ENCODE measurements around the gene MGAT5. TPM values are rescaled to one million over a fixed set of nuclear protein-coding genes. Genes with fewer than 3 reads are reported as not detected.
A peak's percentile ranks its signal among the peaks of the same experiment; 100 is the strongest.

The MGAT5 gene
- total RNA-seq, 2 experiments from 2014 or later, result 48.5 to 54.3 TPM

DNA sequence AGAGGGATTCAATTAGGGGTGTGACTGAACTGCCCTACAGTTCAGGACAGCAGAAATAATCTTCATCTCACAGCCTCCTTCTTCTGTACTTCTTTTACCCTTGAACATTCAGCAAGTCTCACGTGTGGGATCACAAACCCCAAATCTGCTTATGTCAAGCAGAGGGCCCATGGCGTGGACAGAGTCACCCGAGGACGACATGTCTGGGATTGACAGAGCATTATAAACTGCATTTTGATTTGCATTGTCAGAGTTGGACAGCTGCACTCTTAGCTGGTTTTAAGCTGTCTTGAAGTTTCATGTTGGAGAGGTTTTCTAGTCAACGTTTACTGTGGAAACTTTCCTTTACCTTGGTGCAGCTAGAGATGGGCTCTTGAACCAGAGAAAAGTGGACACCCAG lies 26.4 kb downstream of the MGAT5 start:
- H3K4me1 Mint-ChIP-seq (ENCODE audit: low read depth), result peaks cover 49% of the 10 kb centered on the region
- no peak for DNase-seq
- peaks cover 29% of the 10 kb centered on the region for H3K36me3 Mint-ChIP-seq (ENCODE audit: low read depth)
- no peaks in the 10 kb centered on the region for H3K27me3 Mint-ChIP-seq (ENCODE audit: low read depth)
- H3K9me3 Mint-ChIP-seq (ENCODE audit: insufficient read depth), result no peaks in the 10 kb centered on the region
- ChIA-PET POLR2A (interaction anchor here (1.0 kb wide), 2 partner anchors 9 to 12 kb away, joined by 3 read pairs; no protein-coding TSS in a partner anchor), CTCF (interaction anchor here (2.1 to 2.9 kb wide), 2 partner anchors 34 to 132 kb away, joined by 7 to 12 read pairs; no protein-coding TSS in a partner anchor)
- no peak overlapping the region for H3K27ac Mint-ChIP-seq
- ATAC-seq, result no peak
- H3K4me3 Mint-ChIP-seq, result no peak overlapping the region

DNA sequence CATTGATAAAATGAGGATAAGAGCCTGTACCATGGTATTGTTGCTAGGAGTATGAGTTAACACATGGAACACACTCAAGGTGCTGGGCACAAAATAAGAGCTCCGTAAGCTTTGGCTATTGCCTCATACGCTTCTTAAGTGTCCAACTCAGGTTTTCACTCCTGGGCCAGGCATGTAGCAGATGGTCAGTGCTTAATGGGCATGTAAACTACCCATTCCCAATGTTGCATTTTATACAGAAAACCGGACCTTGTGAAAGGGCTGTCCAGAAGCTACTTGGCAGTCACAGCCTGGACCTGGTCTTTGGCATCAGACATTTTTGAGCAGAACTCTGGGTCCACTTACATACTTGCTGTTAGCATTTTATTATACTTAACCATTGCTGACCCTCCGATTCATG lies 26.9 kb downstream of the MGAT5 start:
- Mint-ChIP-seq H3K4me1 (ENCODE audit: low read depth) (peaks cover 46% of the 10 kb centered on the region), H3K27ac (no peak overlapping the region), H3K27me3 (ENCODE audit: low read depth) (no peaks in the 10 kb centered on the region), H3K9me3 (ENCODE audit: insufficient read depth) (no peaks in the 10 kb centered on the region), H3K4me3 (no peak overlapping the region), H3K36me3 (ENCODE audit: low read depth) (peaks cover 30% of the 10 kb centered on the region)
- DNase-seq (no peak), ATAC-seq (no peak)
- POLR2A ChIA-PET, result interaction anchor here (1.0 to 1.5 kb wide), 3 partner anchors 9 to 13 kb away, joined by 3 to 4 read pairs (median 3); no protein-coding TSS in a partner anchor
- CTCF ChIA-PET, result interaction anchor here (2.1 to 2.9 kb wide), 2 partner anchors 35 to 131 kb away, joined by 7 to 12 read pairs; no protein-coding TSS in a partner anchor

DNA sequence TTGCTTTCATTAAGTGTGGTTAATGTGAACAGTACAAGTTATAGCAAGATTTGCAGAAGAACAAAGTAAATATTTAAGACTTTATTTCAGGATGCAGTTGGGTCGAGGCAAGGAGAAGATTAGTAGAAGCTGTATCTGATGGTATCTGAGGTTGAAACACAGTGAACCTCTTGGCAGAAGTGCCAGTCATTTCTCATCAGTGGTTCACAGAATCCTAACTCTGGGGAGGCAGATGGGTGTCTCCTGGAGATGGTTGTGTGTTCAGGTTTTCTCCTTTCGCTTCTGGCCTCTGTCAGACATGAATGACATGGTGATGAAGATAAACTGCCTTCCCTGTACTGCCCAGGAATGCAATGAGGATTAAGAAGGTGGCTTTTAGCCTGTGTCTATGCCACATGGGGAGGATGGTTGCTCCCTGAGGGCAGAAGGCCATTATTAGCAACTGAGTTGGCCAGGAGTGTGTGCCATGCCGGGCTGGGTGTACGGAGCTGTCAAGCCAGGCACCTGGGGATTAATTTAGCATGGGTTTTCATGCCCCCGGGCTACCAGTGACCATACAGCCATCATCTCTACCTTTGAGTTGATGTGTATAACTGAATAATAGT lies 28.0 kb downstream of the MGAT5 start:
- H3K9me3 Mint-ChIP-seq (ENCODE audit: insufficient read depth), result no peaks in the 10 kb centered on the region
- peaks cover 44% of the 10 kb centered on the region for H3K4me1 Mint-ChIP-seq (ENCODE audit: low read depth)
- H3K36me3 Mint-ChIP-seq (ENCODE audit: low read depth), result peaks cover 31% of the 10 kb centered on the region
- H3K27ac Mint-ChIP-seq, result peak overlapping the region; percentile 88
- ATAC-seq (no peak), DNase-seq (no peak)
- POLR2A ChIA-PET, result interaction anchor here (1.5 kb wide), 1 partner anchor 8 kb away, joined by 4 read pairs; no protein-coding TSS in a partner anchor
- H3K27me3 Mint-ChIP-seq (ENCODE audit: low read depth), result no peaks in the 10 kb centered on the region
- peak overlapping the region; percentile 62 for H3K4me3 Mint-ChIP-seq
- CTCF ChIA-PET, result interaction anchor here (1.2 to 3.0 kb wide), 9 partner anchors 13 to 164 kb away, joined by 3 to 25 read pairs (median 8); no protein-coding TSS in a partner anchor

DNA sequence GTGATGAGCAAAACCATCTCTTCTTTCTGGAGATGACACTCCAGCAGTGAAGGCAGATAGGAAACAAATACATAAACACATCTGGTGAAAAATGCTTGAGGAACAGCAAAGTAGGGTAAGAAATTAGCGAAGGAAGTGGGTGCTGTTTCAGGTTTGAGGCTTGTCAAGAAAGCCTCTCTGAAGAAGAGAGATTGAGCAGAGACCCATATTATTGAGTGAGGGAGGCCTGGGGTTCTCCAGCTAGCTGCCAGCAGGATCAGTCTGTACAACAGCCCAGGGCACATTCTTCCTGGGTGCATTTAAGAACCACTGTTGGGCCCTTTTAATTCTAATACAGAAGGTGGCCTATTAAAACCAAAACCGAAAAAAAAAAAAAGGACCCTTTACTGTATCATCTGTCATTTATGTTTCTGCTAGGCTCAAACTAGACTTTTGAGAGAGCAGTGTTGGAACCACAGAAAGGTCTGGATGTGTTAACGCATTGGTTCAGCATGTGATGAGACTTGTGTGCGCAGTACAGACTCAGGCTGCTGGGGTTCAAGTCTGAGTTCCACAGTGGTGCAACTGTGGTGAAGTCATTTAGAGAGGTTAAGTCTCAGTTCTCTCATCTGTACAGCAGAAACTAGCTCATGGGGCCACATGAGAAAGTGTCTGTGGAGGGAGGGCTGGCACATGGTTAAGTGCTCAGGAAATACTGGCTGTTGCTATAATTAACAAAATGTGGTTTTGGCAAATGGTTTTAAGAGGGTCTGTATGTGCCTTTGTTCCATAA lies 28.9 kb downstream of the MGAT5 start:
- H3K27me3 Mint-ChIP-seq (ENCODE audit: low read depth), result no peaks in the 10 kb centered on the region
- H3K4me3 Mint-ChIP-seq, result peak overlapping the region; percentile 62
- no peaks in the 10 kb centered on the region for H3K9me3 Mint-ChIP-seq (ENCODE audit: insufficient read depth)
- CTCF ChIA-PET, result interaction anchor here (0.6 to 3.0 kb wide), 16 partner anchors 10 to 165 kb away, joined by 3 to 25 read pairs (median 4); no protein-coding TSS in a partner anchor
- H3K4me1 Mint-ChIP-seq (ENCODE audit: low read depth), result peaks cover 44% of the 10 kb centered on the region
- DNase-seq (peak; percentile 73), ATAC-seq (peak; percentile 89)
- POLR2A ChIA-PET, result interaction anchor here (1.0 kb wide), 1 partner anchor 163 kb away, joined by 3 read pairs; no protein-coding TSS in a partner anchor
- peaks cover 28% of the 10 kb centered on the region for H3K36me3 Mint-ChIP-seq (ENCODE audit: low read depth)
- H3K27ac Mint-ChIP-seq, result peak overlapping the region; percentile 88

DNA sequence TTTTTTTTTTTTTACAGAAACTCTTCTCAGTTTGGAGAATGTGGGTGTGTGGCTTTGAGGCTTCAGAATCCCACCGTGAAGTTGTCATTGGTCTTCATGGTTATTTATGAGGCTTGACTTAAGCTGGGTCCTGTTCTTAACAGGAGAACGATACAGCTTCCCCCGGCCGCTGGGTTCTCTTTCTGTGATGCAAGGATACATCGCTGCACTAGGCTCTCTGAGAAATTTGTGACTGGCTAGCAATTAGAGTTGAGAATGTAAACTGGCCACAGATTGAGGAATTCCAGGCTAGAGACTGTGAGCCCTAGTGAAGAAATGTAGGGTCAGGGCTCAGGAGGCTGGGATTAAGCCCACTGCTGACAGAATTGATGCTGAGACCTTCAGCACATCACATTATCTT lies 29.8 kb downstream of the MGAT5 start:
- CTCF ChIA-PET, result interaction anchor here (0.6 to 3.0 kb wide), 14 partner anchors 10 to 166 kb away, joined by 3 to 25 read pairs (median 4); no protein-coding TSS in a partner anchor
- H3K27ac Mint-ChIP-seq, result peak overlapping the region; percentile 88
- ATAC-seq (peak; percentile 3), DNase-seq (no peak)
- H3K4me1 Mint-ChIP-seq (ENCODE audit: low read depth), result peaks cover 44% of the 10 kb centered on the region
- H3K27me3 Mint-ChIP-seq (ENCODE audit: low read depth), result no peaks in the 10 kb centered on the region
- POLR2A ChIA-PET, result interaction anchor here (1.0 kb wide), 1 partner anchor 164 kb away, joined by 3 read pairs; no protein-coding TSS in a partner anchor
- peak overlapping the region; percentile 43 for H3K4me3 Mint-ChIP-seq
- no peaks in the 10 kb centered on the region for H3K9me3 Mint-ChIP-seq (ENCODE audit: insufficient read depth)
- peaks cover 21% of the 10 kb centered on the region for H3K36me3 Mint-ChIP-seq (ENCODE audit: low read depth)

DNA sequence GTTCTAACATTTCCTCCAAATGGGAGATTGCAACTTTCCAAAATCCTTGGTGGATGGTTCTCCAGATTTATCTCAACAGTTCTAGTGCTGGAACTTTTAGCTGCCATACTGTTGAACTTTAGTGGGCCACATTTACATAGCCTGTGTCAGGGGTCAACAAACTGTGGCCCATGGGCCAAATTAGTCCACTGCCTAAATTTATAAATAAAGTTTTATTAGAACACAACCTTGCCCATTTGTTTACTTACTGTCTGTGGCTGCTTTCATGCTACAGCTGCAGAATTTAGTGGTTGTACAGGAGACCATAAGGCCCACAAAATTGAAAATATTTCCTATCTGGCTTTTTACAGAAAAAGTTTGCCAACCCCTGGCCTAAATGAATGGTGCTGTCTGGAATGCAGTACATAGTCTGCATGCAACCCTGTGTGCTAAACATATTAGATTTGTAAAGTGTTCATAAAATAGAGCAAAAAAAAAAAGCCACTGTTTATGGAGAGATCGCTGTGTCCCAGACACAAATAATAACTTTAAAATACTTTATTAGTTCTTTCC lies 30.3 kb downstream of the MGAT5 start:
- H3K36me3 Mint-ChIP-seq (ENCODE audit: low read depth), result peaks cover 16% of the 10 kb centered on the region
- no peak overlapping the region for H3K4me3 Mint-ChIP-seq
- H3K9me3 Mint-ChIP-seq (ENCODE audit: insufficient read depth), result no peaks in the 10 kb centered on the region
- ATAC-seq (no peak), DNase-seq (no peak)
- CTCF ChIA-PET, result interaction anchor here (0.7 to 3.0 kb wide), 7 partner anchors 23 to 166 kb away, joined by 3 to 25 read pairs (median 5); no protein-coding TSS in a partner anchor
- H3K4me1 Mint-ChIP-seq (ENCODE audit: low read depth), result peaks cover 44% of the 10 kb centered on the region
- peak overlapping the region; percentile 88 for H3K27ac Mint-ChIP-seq
- POLR2A ChIA-PET, result no interaction called here
- H3K27me3 Mint-ChIP-seq (ENCODE audit: low read depth), result no peaks in the 10 kb centered on the region

DNA sequence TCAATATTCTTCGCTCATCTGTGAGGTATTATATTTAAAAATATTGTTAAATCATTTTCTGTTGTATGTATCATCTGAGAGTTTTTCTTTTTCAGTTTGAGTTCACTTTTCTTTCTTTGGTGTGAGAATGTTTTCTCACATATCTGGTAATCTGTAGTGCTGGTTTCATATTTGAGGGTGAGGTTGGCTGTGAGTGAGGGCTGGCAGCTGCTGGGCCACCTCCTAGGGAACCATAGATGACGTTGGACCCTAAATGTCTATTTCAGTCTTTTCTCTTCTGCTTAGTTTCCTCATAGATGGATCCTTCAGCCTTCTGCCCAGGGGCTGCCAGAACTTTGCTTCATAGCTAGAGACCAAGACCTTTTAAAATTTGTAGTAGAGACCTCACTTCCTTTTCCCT lies 33.5 kb downstream of the MGAT5 start:
- ATAC-seq (no peak), DNase-seq (no peak)
- Mint-ChIP-seq H3K9me3 (ENCODE audit: insufficient read depth) (no peaks in the 10 kb centered on the region), H3K4me1 (ENCODE audit: low read depth) (peaks cover 25% of the 10 kb centered on the region), H3K4me3 (no peak overlapping the region), H3K27ac (peak overlapping the region; percentile 67), H3K36me3 (ENCODE audit: low read depth) (peaks cover 23% of the 10 kb centered on the region), H3K27me3 (ENCODE audit: low read depth) (no peaks in the 10 kb centered on the region)
- ChIA-PET POLR2A (no interaction called here), CTCF (interaction anchor here (1.4 kb wide), 1 partner anchor 33 kb away, joined by 3 read pairs; no protein-coding TSS in a partner anchor)

DNA sequence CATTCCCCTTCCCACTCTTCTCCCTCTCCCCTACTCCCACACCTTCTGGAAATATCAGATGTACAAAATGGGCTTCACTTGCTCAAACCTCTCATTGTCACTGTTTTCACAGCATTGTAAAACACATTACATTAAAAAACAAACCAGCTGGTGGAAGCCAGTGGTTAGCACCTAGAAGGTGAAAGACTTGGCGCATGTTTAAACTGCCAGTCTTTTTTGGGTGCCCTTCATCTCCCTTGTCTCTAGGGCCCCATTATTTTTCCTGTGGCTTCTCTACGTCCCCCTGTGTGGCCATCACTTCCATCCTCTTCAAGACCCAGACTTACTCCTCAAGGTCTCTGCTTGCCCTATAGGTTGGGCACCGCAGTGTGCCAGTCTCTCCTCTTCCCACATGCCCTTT lies 34.9 kb downstream of the MGAT5 start:
- DNase-seq (no peak), ATAC-seq (no peak)
- POLR2A ChIA-PET, result no interaction called here
- H3K4me3 Mint-ChIP-seq, result no peak overlapping the region
- H3K36me3 Mint-ChIP-seq (ENCODE audit: low read depth), result peaks cover 29% of the 10 kb centered on the region
- no peaks in the 10 kb centered on the region for H3K27me3 Mint-ChIP-seq (ENCODE audit: low read depth)
- CTCF ChIA-PET, result interaction anchor here (0.7 to 2.8 kb wide), 11 partner anchors 9 to 170 kb away, joined by 3 to 20 read pairs (median 4); no protein-coding TSS in a partner anchor
- no peaks in the 10 kb centered on the region for H3K9me3 Mint-ChIP-seq (ENCODE audit: insufficient read depth)
- no peak overlapping the region for H3K27ac Mint-ChIP-seq
- H3K4me1 Mint-ChIP-seq (ENCODE audit: low read depth), result peaks cover 15% of the 10 kb centered on the region

DNA sequence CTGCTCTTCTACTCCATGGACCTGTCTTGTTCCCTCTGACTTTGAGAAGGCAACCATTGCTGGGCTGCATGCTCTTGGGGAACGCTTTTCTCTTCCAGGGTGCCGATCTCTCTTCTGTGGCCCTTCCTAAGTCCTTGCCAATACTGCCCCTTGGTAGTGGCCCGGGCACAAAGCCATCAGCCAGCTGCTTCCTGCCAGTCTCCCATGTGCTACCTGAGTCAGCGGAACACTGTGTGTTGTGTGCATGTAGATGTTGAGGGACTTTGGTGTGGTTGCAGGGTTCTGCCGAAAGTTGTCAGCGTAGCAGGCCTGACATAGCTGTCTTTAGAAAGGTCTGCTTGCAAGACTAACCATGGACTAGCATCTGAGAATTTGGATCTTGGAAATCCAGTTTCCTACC lies 35.4 kb downstream of the MGAT5 start:
- CTCF ChIA-PET, result interaction anchor here (0.7 to 2.8 kb wide), 16 partner anchors 9 to 171 kb away, joined by 3 to 20 read pairs (median 4); no protein-coding TSS in a partner anchor
- Mint-ChIP-seq H3K9me3 (ENCODE audit: insufficient read depth) (no peaks in the 10 kb centered on the region), H3K27me3 (ENCODE audit: low read depth) (no peaks in the 10 kb centered on the region), H3K36me3 (ENCODE audit: low read depth) (peaks cover 33% of the 10 kb centered on the region), H3K4me1 (ENCODE audit: low read depth) (peaks cover 16% of the 10 kb centered on the region), H3K27ac (no peak overlapping the region), H3K4me3 (no peak overlapping the region)
- peak; percentile 66 for ATAC-seq
- POLR2A ChIA-PET, result no interaction called here
- peak; percentile 67 for DNase-seq

DNA sequence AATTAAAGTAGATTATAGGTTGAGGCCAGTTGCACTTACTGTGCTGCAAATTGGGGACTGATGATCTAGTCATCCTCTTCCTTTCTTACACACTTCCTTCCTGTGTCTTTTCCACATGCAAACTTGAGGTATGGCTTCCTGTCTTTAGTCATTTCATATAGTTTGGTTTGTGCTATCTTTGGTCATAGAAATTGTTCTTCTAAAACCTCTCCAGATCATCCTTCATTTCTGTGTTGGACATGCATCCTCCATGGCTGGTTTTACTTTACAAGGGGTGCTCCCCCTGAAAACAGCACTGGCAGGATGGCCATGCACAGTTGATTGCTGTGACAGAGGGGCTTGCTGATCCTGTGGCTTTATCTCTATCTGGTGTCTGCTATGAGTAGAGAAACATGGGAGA lies 36.5 kb downstream of the MGAT5 start:
- CTCF ChIA-PET, result interaction anchor here (0.7 to 2.8 kb wide), 15 partner anchors 15 to 172 kb away, joined by 3 to 20 read pairs (median 4); no protein-coding TSS in a partner anchor
- ATAC-seq, result peak; percentile 68
- Mint-ChIP-seq H3K36me3 (ENCODE audit: low read depth) (peaks cover 44% of the 10 kb centered on the region), H3K4me3 (no peak overlapping the region), H3K4me1 (ENCODE audit: low read depth) (peaks cover 20% of the 10 kb centered on the region), H3K9me3 (ENCODE audit: insufficient read depth) (peaks cover under 1% of the 10 kb centered on the region), H3K27me3 (ENCODE audit: low read depth) (no peaks in the 10 kb centered on the region), H3K27ac (no peak overlapping the region)
- POLR2A ChIA-PET, result interaction anchor here (0.7 to 1.5 kb wide), 4 partner anchors 9 to 331 kb away, joined by 3 to 4 read pairs (median 4); partner anchors contain the start of gene MGAT5
- DNase-seq, result peak; percentile 46

DNA sequence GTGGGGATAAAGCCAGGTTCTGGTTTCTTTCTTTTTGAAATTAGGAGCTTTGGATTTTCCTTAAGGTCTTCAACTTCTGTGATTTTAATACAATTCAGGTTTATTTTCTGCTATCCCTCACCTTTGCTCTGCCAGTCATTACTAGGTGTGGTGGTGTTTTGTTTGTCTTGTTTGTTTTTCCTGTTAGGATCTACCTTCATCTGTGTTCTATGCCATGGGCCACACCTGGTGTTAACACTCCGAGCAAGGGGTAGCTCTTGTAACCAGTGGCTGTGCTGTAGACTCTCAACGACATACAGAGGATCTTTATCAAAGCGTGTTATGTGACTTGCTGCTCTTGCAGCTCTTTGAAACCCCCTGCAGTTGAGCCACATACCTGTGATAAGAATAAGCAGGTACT lies 38.6 kb downstream of the MGAT5 start:
- peaks cover 34% of the 10 kb centered on the region for H3K4me1 Mint-ChIP-seq (ENCODE audit: low read depth)
- no peak for DNase-seq
- H3K9me3 Mint-ChIP-seq (ENCODE audit: insufficient read depth), result peaks cover 5% of the 10 kb centered on the region
- H3K36me3 Mint-ChIP-seq (ENCODE audit: low read depth), result peaks cover 47% of the 10 kb centered on the region
- ChIA-PET POLR2A (no interaction called here), CTCF (interaction anchor here (0.7 to 1.8 kb wide), 4 partner anchors 10 to 120 kb away, joined by 3 read pairs; no protein-coding TSS in a partner anchor)
- H3K4me3 Mint-ChIP-seq, result no peak overlapping the region
- H3K27me3 Mint-ChIP-seq (ENCODE audit: low read depth), result no peaks in the 10 kb centered on the region
- H3K27ac Mint-ChIP-seq, result peak overlapping the region; percentile 80
- no peak for ATAC-seq

All from activated CD8-positive, alpha-beta T cell treated with anti-CD3 and anti-CD28 coated beads, Interleukin-2, amount 10 ng/mL, durations not matched to agents 7 days and 5 days (primary cell).